DLD1 (cell line): ENCODE measurements around the gene SMPD3.

Experiments used
- in situ Hi-C: cut with HindIII; loops from 2 replicates; pipeline ENCODE4 v1.10.0; 2017; ENCODE audit warnings: low sequenced_read_pairs

SMPD3 gene

DNA sequence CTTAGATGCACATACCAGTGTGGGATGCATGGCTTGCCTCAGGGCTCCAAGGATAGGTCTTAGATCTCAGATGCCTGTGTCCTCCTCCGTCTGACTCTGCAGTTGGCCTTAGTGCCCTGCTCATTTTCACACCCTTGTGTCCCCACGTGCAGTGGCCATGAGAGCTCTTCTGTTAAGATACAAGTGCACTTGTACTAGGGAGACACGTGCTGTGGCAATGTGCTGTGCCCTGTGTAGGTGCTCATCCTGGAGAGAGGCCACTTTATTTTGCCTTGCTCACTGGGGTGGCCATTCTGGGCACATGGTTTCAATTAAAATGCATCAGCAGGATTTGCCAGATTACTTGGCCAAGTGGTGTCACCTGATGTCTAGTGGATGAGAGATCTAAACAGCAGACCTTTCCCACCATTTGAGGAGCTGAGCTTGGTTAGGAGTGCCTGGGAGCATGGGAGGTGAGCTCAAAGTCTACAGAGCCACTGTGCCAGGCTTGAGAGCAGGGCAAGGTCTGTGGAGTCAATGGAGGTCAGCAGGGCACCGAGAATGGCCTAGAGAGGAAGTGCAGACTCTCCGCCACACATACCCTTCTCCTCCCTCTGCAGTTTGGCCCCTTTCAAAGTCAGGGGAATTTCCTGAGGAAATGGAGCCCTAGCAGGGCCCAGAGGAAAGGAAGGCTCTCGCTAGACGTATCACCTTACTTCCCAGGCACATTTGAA lies 25.2 kb upstream of the SMPD3 start:
- in situ Hi-C loops, result loop anchor here (5.0 kb wide), 1 partner anchor 51 kb away; no protein-coding TSS in a partner anchor

- in situ Hi-C loops, result loop anchor here (5.0 kb wide), 1 partner anchor 50 kb away; no protein-coding TSS in a partner anchor
Measured at GRCh38 chr16:68472581-68472980, 24.3 kb upstream of the SMPD3 start.

GRCh38 chr16:68470461-68471150 lies 22.3 kb upstream of the SMPD3 start:
- in situ Hi-C loops, result loop anchor here (5.0 kb wide), 1 partner anchor 48 kb away; no protein-coding TSS in a partner anchor

- in situ Hi-C loops, result loop anchor here (5.0 kb wide), 1 partner anchor 48 kb away; no protein-coding TSS in a partner anchor
Measured at GRCh38 chr16:68469796-68470460, 21.6 kb upstream of the SMPD3 start.

DNA sequence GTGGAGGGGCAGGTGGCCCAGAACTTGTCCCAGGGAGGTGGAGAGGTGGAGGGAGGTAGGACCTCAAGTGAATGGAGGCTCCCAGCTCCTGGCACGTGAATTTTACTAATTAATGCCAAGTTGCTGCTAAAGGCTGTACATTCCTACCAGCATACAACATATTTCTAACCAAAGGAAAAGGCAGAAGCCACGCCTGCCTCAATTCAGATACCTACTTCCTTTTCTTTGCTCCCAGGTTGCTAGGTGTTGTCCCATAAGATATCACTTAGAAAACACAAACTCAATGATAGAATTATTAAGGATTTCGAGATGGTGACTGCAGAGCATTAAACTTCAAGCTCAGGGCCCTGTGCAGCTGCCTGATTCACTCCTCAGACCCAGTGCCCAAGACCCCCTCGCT lies 20.5 kb upstream of the SMPD3 start:
- in situ Hi-C loops, result no loop called here

- in situ Hi-C loops, result no loop called here
Measured at GRCh38 chr16:68466174-68466573, 17.9 kb upstream of the SMPD3 start.

GRCh38 chr16:68463904-68464303 lies 15.6 kb upstream of the SMPD3 start:
- in situ Hi-C loops, result no loop called here

DNA sequence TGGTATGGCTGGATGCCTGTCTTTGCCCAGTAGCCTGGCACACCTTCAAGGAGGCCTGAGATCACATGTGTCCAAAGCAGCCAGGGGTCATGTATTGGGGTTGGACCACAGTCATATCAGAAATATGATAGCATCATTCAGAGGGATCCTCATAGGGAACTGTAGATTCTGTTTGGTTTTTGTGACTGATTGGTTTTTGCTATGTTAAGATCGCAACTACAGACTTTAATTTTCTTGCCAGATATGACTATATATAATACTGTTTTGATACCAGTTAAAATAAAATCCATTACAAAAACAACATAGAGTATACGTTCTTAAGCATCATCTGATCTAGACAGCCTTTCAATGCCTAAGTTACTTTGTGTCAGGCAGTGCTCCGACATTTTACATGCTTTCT lies 11.8 kb upstream of the SMPD3 start:
- in situ Hi-C loops, result no loop called here

DNA sequence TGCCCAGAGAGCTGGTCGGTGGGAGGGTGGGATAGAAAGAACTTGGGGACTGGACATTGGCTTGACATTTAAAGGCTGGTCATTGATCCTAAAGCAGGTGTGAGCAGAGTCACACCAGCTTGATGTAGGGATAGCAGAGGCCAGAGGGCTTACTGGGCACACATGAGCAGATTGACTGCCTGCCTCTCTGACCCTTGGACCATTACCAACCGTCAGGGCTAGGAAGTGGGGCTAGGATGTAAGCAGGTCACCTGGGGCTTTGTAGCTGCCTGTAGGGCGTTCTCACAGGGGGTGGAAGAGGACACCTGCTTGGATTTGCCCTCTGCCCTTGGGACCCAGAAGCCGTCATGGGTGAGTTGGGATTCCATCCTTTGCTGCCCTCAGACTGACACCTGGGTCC lies 11.1 kb upstream of the SMPD3 start:
- in situ Hi-C loops, result no loop called here

DNA sequence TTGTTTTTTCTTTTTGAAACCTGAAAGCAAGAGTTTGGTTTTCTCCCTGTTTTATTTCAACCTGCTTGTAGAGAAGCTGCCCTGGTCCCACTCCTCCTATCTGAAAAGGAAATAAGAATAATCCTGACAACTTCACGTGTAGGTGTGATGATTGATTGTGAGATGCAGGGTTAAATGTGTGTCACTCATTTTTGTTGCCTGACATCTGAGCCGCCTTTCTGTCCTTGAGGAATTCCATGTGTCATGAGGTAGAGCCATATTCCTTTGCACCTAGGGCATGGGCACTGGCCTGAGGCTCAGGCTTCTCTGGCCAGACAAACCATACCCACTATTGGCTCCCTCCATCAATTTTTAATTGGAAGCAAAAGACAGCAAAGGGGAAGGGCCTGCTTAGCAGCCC lies 10.2 kb upstream of the SMPD3 start:
- in situ Hi-C loops, result no loop called here

GRCh38 chr16:68458101-68458500 lies 9.8 kb upstream of the SMPD3 start:
- in situ Hi-C loops, result no loop called here

DNA sequence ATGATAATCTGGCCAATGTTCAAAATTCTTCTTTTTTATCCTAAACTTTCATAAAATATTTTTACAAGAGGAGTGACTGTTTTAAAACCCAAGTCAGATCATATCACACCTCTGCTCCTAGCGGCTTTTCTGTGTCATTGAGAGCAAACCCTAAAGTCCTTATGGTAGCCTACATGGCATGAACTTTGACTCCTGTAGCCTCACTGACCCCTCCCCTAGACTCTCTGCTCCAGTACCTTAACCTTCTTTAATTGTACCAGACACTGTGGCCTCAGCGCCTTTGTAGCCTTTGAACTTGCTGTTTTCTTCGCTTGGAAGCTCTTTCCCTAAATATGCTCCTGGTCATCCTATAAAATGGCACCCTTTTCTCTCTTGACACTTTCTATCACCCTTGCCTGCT lies 7.3 kb upstream of the SMPD3 start:
- in situ Hi-C loops, result no loop called here

DNA sequence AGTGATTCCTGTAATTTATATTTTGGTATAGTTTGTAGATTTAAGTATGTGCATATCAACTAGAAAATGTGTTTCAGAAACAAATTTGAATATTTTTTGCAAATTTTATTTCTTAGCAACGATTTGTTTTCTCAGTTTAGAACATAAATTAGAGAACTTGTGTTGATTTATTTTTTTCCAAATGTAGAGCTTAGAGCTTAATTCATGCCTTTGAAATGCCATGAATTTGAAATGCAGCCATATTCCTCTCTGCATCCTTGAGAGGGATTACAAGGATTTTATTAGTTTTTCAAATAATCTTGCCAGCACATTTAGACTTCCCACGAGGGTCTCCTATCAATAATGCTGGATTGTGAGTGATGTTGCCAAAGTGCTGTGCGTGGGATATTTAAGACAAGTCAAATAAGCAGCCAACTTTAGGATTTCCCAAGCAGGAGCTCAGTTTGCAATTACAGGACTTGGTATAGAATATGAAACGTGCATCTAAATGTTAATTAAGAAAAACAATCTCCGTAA lies 6.7 kb upstream of the SMPD3 start:
- in situ Hi-C loops, result no loop called here

- in situ Hi-C loops, result no loop called here
Measured at GRCh38 chr16:68453816-68454215, 5.5 kb upstream of the SMPD3 start.

GRCh38 chr16:68452176-68452575 lies 3.9 kb upstream of the SMPD3 start:
- in situ Hi-C loops, result no loop called here

- in situ Hi-C loops, result no loop called here
Measured at GRCh38 chr16:68451676-68452075, 3.4 kb upstream of the SMPD3 start.

GRCh38 chr16:68450741-68451255 lies 2.5 kb upstream of the SMPD3 start:
- in situ Hi-C loops, result no loop called here

DNA sequence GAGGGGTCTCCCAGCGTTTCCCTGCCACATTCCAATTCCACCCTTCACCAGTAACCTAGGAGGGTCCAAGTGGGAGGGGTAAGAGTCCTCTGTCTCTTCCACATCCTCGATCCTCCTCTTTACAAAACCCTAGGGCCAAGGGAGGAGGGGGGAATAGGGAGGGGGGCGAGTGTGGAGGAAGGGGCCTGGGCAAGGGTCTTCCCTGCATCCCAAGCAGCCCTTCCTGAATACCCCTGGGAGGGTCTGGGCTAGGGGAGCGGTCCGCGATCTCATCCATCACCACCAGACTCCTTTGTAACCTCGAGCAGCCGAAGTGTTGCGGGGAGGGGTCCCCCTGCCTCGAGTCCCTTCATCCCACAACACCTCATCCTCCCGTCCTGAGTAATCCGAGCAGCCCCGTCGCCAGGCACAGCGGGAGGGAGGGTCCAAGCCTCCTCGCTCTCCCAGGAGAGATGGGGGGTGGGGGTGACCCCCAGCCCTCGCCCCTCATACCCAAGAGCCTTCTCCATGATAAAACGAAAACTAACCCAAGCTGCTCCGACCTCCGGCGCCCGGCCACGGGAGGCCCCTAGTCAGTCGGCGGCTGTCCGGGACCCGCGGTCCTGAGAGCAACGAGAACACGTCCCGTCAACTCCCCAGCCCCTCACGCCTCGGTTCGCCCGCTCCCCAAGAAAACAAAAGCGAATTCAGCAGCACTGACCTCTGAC lies 502 bp downstream of the SMPD3 start:
- in situ Hi-C loops, result no loop called here

- in situ Hi-C loops, result no loop called here
Measured at GRCh38 chr16:68446681-68447652, 1.3 kb downstream of the SMPD3 start.

GRCh38 chr16:68445458-68445857 lies 2.9 kb downstream of the SMPD3 start:
- in situ Hi-C loops, result no loop called here
